ENCODE results near the gene TUB. TPM values are rescaled to one million over a fixed set of nuclear protein-coding genes. Genes with fewer than 3 reads are reported as not detected.
A peak's percentile ranks its signal among the peaks of the same experiment; 100 is the strongest.

The TUB gene
- total and polyA plus RNA-seq, 10 donors = 0.17 to 3.2 (median 1.8) TPM

GRCh38 chr11:8102296-8102915, 21.4 kb downstream of the TUB start:
- peaks cover 0 to 73% (median 11%) of the 10 kb centered on the region in 6 donors for H3K36me3 ChIP-seq
- peak; percentile 35 for DNase-seq
- no peak overlapping the region for H3K4me3 ChIP-seq
- no peaks in the 10 kb centered on the region for H3K4me1 ChIP-seq
- no peak for TF ChIP-seq CTCF (IDR thresholded peaks at IDR 0.05 in 8 of 11, conservative IDR thresholded peaks at IDR 0.05 in 3 of 11)
- no peak for TF ChIP-seq POLR2AphosphoS5 (IDR thresholded peaks at IDR 0.05)
- no peak for TF ChIP-seq POLR2A (IDR thresholded peaks at IDR 0.05)
- H3K27ac ChIP-seq = no peak overlapping the region
- intact Hi-C loops (cut with DNase I; ENCODE audit: low total_unique reads) = no loop called here
- no peaks in the 10 kb centered on the region for H3K27me3 ChIP-seq (replicated peaks in 1 of 7)
- no peaks in the 10 kb centered on the region for H3K9me3 ChIP-seq

GRCh38 chr11:8102965-8103364, 22.0 kb downstream of the TUB start:
- Histone ChIP-seq H3K36me3 (peaks cover 0 to 77% (median 12%) of the 10 kb centered on the region in 6 donors), H3K27ac (no peak overlapping the region), H3K4me1 (no peaks in the 10 kb centered on the region), H3K4me3 (no peak overlapping the region), H3K9me3 (no peaks in the 10 kb centered on the region), H3K27me3 (replicated peaks in 1 of 7) (no peaks in the 10 kb centered on the region)
- intact Hi-C loops (cut with DNase I; ENCODE audit: low total_unique reads) = no loop called here
- TF ChIP-seq POLR2AphosphoS5 (IDR thresholded peaks at IDR 0.05) (no peak), CTCF (IDR thresholded peaks at IDR 0.05 in 8 of 11, conservative IDR thresholded peaks at IDR 0.05 in 3 of 11) (no peak), POLR2A (IDR thresholded peaks at IDR 0.05) (no peak)
- 78 to 91% (median 89%) methylated on average over 7 of the region's 7 CpGs for WGBS, 5 donors
- peak; percentile 41 for DNase-seq

- DNase-seq = peak; percentile 28
- Histone ChIP-seq H3K4me3 (no peak overlapping the region), H3K36me3 (peaks cover 0 to 86% (median 15%) of the 10 kb centered on the region in 6 donors), H3K27ac (no peak overlapping the region), H3K27me3 (replicated peaks in 1 of 7) (no peaks in the 10 kb centered on the region), H3K4me1 (no peaks in the 10 kb centered on the region), H3K9me3 (no peaks in the 10 kb centered on the region)
- intact Hi-C loops (cut with DNase I; ENCODE audit: low total_unique reads) = no loop called here
- 90 to 100% (median 95%) methylated on average over 2 of the region's 2 CpGs for WGBS, 5 donors
- TF ChIP-seq CTCF (IDR thresholded peaks at IDR 0.05 in 8 of 11, conservative IDR thresholded peaks at IDR 0.05 in 3 of 11) = no peak
- TF ChIP-seq POLR2A (IDR thresholded peaks at IDR 0.05) = no peak
- no peak for TF ChIP-seq POLR2AphosphoS5 (IDR thresholded peaks at IDR 0.05)
Observed at GRCh38 chr11:8103909-8104308, 22.9 kb downstream of the TUB start.

GRCh38 chr11:8105133-8105532, 24.1 kb downstream of the TUB start:
- H3K4me1 ChIP-seq = no peaks in the 10 kb centered on the region
- intact Hi-C loops (cut with DNase I; ENCODE audit: low total_unique reads) = no loop called here
- DNase-seq = no peak
- H3K36me3 ChIP-seq = peaks cover 0 to 97% (median 22%) of the 10 kb centered on the region in 6 donors
- H3K27ac ChIP-seq = no peak overlapping the region
- no peaks in the 10 kb centered on the region for H3K9me3 ChIP-seq
- H3K4me3 ChIP-seq = no peak overlapping the region
- TF ChIP-seq CTCF (IDR thresholded peaks at IDR 0.05 in 8 of 11, conservative IDR thresholded peaks at IDR 0.05 in 3 of 11) = no peak
- 74 to 94% (median 92%) methylated on average over 4 of the region's 4 CpGs for WGBS, 5 donors
- no peaks in the 10 kb centered on the region for H3K27me3 ChIP-seq (replicated peaks in 1 of 7)

All from spleen (tissue), 11 donors.